Neuron (in vitro differentiated cells): Measurements from ENCODE around the gene CRYBG3.

Source experiments
- H2AFZ ChIP-seq: one replicate; pipeline ENCODE4 v1.6.1; 2013; ENCODE audit warnings: low read depth, mild to moderate bottlenecking, inconsistent platforms, low read length, moderate library complexity
- H3K27me3 ChIP-seq: one replicate; pipeline ENCODE4 v1.6.1; 2013; ENCODE audit warnings: low read length; ENCODE audit not compliant: insufficient read depth
- H3K36me3 ChIP-seq: one replicate; pipeline ENCODE4 v1.6.1; 2013; ENCODE audit warnings: low read length; ENCODE audit not compliant: insufficient read depth
- H3K4me1 ChIP-seq: one replicate; pipeline ENCODE4 v1.6.1; 2013; ENCODE audit warnings: low read length; ENCODE audit not compliant: insufficient read depth
- H3K4me3 ChIP-seq: 2 replicates; pipeline ENCODE4 v1.5.1; 2013; ENCODE audit warnings: mild to moderate bottlenecking, low read length, moderate library complexity
- H3K9me3 ChIP-seq: one replicate; pipeline ENCODE4 v1.6.1; 2013; ENCODE audit warnings: low read length

The CRYBG3 gene

GRCh38 chr3:97983933-97984491, 162.2 kb downstream of the CRYBG3 start:
- H3K4me1 ChIP-seq = peaks cover 7% of the 10 kb centered on the region
- no peaks in the 10 kb centered on the region for H3K36me3 ChIP-seq
- no peak overlapping the region for H2AFZ ChIP-seq
- no peaks in the 10 kb centered on the region for H3K27me3 ChIP-seq
- H3K4me3 ChIP-seq = no peak overlapping the region
- H3K9me3 ChIP-seq = no peaks in the 10 kb centered on the region

GRCh38 chr3:97987306-97987705, 165.5 kb downstream of the CRYBG3 start:
- no peaks in the 10 kb centered on the region for H3K4me1 ChIP-seq
- no peaks in the 10 kb centered on the region for H3K27me3 ChIP-seq
- H3K36me3 ChIP-seq = no peaks in the 10 kb centered on the region
- H2AFZ ChIP-seq = no peak overlapping the region
- H3K4me3 ChIP-seq = no peak overlapping the region
- H3K9me3 ChIP-seq = no peaks in the 10 kb centered on the region

GRCh38 chr3:97988784-97989568, 167.2 kb downstream of the CRYBG3 start:
- no peaks in the 10 kb centered on the region for H3K9me3 ChIP-seq
- H2AFZ ChIP-seq = no peak overlapping the region
- no peaks in the 10 kb centered on the region for H3K27me3 ChIP-seq
- H3K4me3 ChIP-seq = no peak overlapping the region
- no peaks in the 10 kb centered on the region for H3K36me3 ChIP-seq
- H3K4me1 ChIP-seq = no peaks in the 10 kb centered on the region

- Histone ChIP-seq H2AFZ (no peak overlapping the region), H3K4me3 (no peak overlapping the region), H3K4me1 (no peaks in the 10 kb centered on the region), H3K9me3 (no peaks in the 10 kb centered on the region), H3K27me3 (no peaks in the 10 kb centered on the region), H3K36me3 (no peaks in the 10 kb centered on the region)
These were observed 168.9 kb downstream of the CRYBG3 start for GRCh38 chr3:97990624-97991292.

GRCh38 chr3:97991293-97991682, 169.5 kb downstream of the CRYBG3 start:
- no peak overlapping the region for H3K4me3 ChIP-seq
- H3K27me3 ChIP-seq = no peaks in the 10 kb centered on the region
- H2AFZ ChIP-seq = no peak overlapping the region
- H3K4me1 ChIP-seq = no peaks in the 10 kb centered on the region
- H3K9me3 ChIP-seq = no peaks in the 10 kb centered on the region
- no peaks in the 10 kb centered on the region for H3K36me3 ChIP-seq

GRCh38 chr3:97992547-97993173, 170.8 kb downstream of the CRYBG3 start:
- Histone ChIP-seq H3K4me3 (no peak overlapping the region), H2AFZ (no peak overlapping the region), H3K27me3 (no peaks in the 10 kb centered on the region), H3K36me3 (no peaks in the 10 kb centered on the region), H3K9me3 (no peaks in the 10 kb centered on the region), H3K4me1 (no peaks in the 10 kb centered on the region)

GRCh38 chr3:97993526-97993925, 171.7 kb downstream of the CRYBG3 start:
- no peak overlapping the region for H3K4me3 ChIP-seq
- peak overlapping the region; percentile 11 for H2AFZ ChIP-seq
- H3K4me1 ChIP-seq = no peaks in the 10 kb centered on the region
- no peaks in the 10 kb centered on the region for H3K27me3 ChIP-seq
- H3K36me3 ChIP-seq = no peaks in the 10 kb centered on the region
- no peaks in the 10 kb centered on the region for H3K9me3 ChIP-seq

- H3K4me3 ChIP-seq = no peak overlapping the region
- H3K27me3 ChIP-seq = no peaks in the 10 kb centered on the region
- H3K36me3 ChIP-seq = no peaks in the 10 kb centered on the region
- no peak overlapping the region for H2AFZ ChIP-seq
- H3K4me1 ChIP-seq = no peaks in the 10 kb centered on the region
- no peaks in the 10 kb centered on the region for H3K9me3 ChIP-seq
These were observed 172.6 kb downstream of the CRYBG3 start for GRCh38 chr3:97994328-97994945.
